Panc1 (cell line): ENCODE data around the gene BCKDHA. TPM values are rescaled to one million over a fixed set of nuclear protein-coding genes. Genes with fewer than 3 reads are reported as not detected.

Experiments
- ATAC-seq: fragments of 200-7000 bp; cut with Tn5 transposase; 2 replicates; pipeline ENCODE4 v1.9.1; 2020; ENCODE audit warnings: mild to moderate bottlenecking, moderate library complexity
- BruUV-seq: library from RNA; stranded (reverse); fragments of 400-500 nt; replicated peaks from 2 replicates; lab custom pipeline; 2021; lab: Mats Ljungman, UMichigan
- CTCF ChIA-PET: fragments of 300-600 bp; sonication (Branson Sonifier 250); formaldehyde crosslinking; loops from one replicate; lab custom pipeline; 2022; ENCODE audit warnings: antibody characterized with exemption; lab: Charles Lee
- POLR2A ChIA-PET: fragments of 300-600 bp; sonication (Branson Sonifier 250); formaldehyde crosslinking; loops from one replicate; lab custom pipeline; 2022; ENCODE audit warnings: antibody characterized with exemption; lab: Charles Lee
- DNase-seq: peaks from one replicate; pipeline ENCODE4 v3.0.0-alpha.2; 2010; ENCODE audit warnings: low read depth, low spot score
- H3K27ac ChIP-seq: 2 replicates; pipeline ENCODE4 v1.5.1; 2011; ENCODE audit warnings: mild to moderate bottlenecking, low read length, inconsistent platforms
- H3K27me3 ChIP-seq: fragments of 200-500 bp; sonication (Bioruptor generic); 2 replicates; pipeline ENCODE4 v1.6.0; 2014; ENCODE audit warnings: low read length, inconsistent platforms; ENCODE audit not compliant: control insufficient read depth, insufficient read depth
- H3K36me3 ChIP-seq: fragments of 200-500 bp; sonication (Bioruptor generic); 2 replicates; pipeline ENCODE4 v1.5.1; 2014; ENCODE audit warnings: inconsistent platforms, mild to moderate bottlenecking, low read length, moderate library complexity; ENCODE audit not compliant: control insufficient read depth, insufficient read depth
- H3K4me1 ChIP-seq: 2 replicates; pipeline ENCODE4 v1.5.1; 2011; ENCODE audit warnings: inconsistent platforms, mild to moderate bottlenecking, low read length, moderate library complexity; ENCODE audit not compliant: control insufficient read depth, insufficient read depth
- H3K4me3 ChIP-seq, 2 experiments: 2 replicates each; pipeline ENCODE4 v1.5.1; 2011 to 2012; ENCODE audit warnings: low read depth in 2 of 2, low read length in 2 of 2, mild to moderate bottlenecking in 2 of 2, inconsistent platforms in 1 of 2, moderate library complexity in 1 of 2
- H3K9me3 ChIP-seq: fragments of 200-500 bp; sonication (Bioruptor generic); 2 replicates; pipeline ENCODE4 v1.5.1; 2014; ENCODE audit warnings: low read depth, mild to moderate bottlenecking, inconsistent platforms, low read length, moderate library complexity; ENCODE audit not compliant: control insufficient read depth, insufficient read depth
- POLR2AphosphoS5 ChIP-seq: IDR thresholded peaks from 2 replicates; pipeline ENCODE4 v1.6.1; 2012; ENCODE audit warnings: mild to moderate bottlenecking, low read depth, low read length, moderate library complexity
- SIN3A ChIP-seq: IDR thresholded peaks from 2 replicates; pipeline ENCODE4 v1.6.1; 2012; ENCODE audit warnings: low read depth, mild to moderate bottlenecking, low read length, moderate library complexity, borderline replicate concordance; ENCODE audit not compliant: insufficient read depth
- TCF7L2 ChIP-seq: IDR thresholded peaks from 2 replicates; pipeline ENCODE4 v1.6.1; 2011; ENCODE audit warnings: mild to moderate bottlenecking, low read depth, low read length, inconsistent platforms
- in situ Hi-C: cut with HindIII; loops from 2 replicates; pipeline ENCODE4 v1.10.0; 2016; ENCODE audit warnings: low sequenced_read_pairs, low pct_unique_long_range_greater_than_20kb
- intact Hi-C: fragments of 100-400 bp; cut with micrococcal nuclease; formaldehyde crosslinking; loops from one replicate; pipeline ENCODE4 v1.10.0; 2022; ENCODE audit not compliant: unreplicated experiment
- total RNA-seq: library from RNA; stranded (reverse); gene quantifications from one replicate; pipeline ENCODE4 v1.2.1, GENCODE V29; 2021; ENCODE audit not compliant: unreplicated experiment
- TF ChIP-seq, protein P1 (sequence below): fragments of 450-650 bp; IDR thresholded peaks from 2 replicates; pipeline ENCODE4 v1.5.1; 2017; ENCODE audit warnings: mild to moderate bottlenecking
- TF ChIP-seq, protein P2 (sequence below), 2 experiments: IDR thresholded peaks; 2 replicates each; pipeline ENCODE4 v1.6.1; 2011 to 2012; ENCODE audit warnings: low read depth in 2 of 2, control low read depth in 1 of 2, low read length in 1 of 2, mild to moderate bottlenecking in 1 of 2, moderate library complexity in 1 of 2; ENCODE audit not compliant: insufficient read depth in 1 of 2

BCKDHA gene
- total RNA-seq, 1 experiment from 2014 or later, result 11.2 TPM

DNA sequence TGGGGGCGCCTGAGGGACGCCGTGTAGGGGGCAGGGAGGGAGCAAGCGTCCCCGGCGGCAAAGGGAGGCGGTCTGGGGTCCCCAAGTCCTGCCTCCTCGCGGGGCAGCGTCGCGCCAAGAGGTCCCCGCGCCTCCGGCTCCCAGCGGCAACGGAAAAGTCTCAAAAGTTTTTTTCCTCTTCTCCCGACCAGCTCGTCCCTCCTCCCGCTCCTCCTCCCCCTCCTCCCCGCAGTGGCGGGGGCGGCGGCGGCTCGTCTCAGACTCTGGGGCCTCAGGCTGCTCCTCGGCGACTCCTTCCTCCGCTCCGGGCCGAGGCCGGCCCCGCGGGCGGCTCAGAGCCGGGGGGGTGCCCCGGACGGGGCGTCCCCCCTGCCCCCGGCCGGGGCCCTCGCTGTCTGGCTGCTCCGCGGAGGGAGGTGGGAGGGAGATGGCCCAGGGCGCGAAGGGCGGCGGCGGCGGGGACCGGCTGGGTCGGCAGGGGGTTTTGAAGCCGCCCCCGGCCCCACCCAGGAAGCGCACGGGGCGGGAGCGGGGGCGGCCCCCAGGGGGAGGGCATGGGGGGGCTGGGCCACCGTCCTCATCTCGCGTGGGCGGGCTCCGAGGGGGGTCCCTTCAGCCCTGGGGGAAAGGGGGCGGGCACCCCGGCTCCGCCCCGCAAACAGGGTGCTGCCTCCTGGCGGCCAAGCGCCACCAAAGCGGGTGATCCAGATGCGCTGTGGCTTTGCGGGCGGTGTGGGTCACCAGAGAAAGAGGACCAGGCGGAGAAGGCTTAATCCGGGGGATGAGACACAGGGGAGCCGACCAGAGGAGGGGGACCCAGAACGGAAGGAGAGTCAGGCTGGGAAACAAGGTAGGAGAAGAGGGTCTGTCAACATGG, 43.9 kb upstream of the BCKDHA start, which contains the start of gene TGFB1:
TSS of gene TGFB1 (minus strand) at position 457 of the 877 bp plus-strand sequence. CDS start 878 bp downstream, outside the sequence.
- POLR2A ChIA-PET, result interaction anchor here (0.8 kb wide), 1 partner anchor 752 kb away, joined by 3 read pairs; no protein-coding TSS in a partner anchor
- intact Hi-C loops, result no loop called here
- BruUV-seq, result TSS peak; percentile 84

DNA sequence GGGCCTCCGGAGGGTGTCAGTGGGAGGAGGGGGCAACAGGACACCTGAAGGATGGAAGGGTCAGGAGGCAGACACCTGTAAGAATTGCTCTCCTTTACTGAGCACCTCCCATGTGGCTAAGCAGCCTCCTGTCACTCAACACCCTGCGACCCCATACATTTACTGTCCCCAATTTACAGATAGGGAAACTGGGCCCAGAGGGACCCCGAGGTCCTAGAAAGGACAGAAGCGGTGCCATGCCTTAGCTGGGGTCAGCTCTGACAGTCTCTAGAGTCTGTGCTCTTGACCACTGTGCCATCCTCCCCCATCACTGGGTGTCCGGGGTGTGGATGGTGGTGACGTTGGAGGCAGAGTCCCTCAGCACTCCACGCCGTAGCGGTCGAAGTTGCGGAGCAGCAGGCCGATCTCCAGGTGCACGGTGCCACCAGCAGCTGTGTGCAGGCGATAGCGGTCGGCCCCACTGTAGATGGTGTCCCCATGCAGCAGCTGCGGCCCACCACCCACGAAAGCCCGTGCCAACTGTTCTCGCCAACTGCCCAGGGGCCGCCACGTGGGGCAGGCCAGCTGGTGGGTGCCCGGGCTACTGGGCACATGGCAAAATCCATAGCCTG, 43.2 kb upstream of the BCKDHA start:
- H3K4me3 ChIP-seq, result peak overlapping the region; percentile 45 to 79
- CTCF ChIA-PET, result no interaction called here

More for the DNA sequence above, 43.9 kb upstream of the BCKDHA start, which contains the start of gene TGFB1:
- TF ChIP-seq SIN3A (peak; percentile 59; the same call in 1 of the 2 replicates), TCF7L2 (no peak), POLR2AphosphoS5 (peak; percentile 54)
- TF ChIP-seq, protein P1, sequence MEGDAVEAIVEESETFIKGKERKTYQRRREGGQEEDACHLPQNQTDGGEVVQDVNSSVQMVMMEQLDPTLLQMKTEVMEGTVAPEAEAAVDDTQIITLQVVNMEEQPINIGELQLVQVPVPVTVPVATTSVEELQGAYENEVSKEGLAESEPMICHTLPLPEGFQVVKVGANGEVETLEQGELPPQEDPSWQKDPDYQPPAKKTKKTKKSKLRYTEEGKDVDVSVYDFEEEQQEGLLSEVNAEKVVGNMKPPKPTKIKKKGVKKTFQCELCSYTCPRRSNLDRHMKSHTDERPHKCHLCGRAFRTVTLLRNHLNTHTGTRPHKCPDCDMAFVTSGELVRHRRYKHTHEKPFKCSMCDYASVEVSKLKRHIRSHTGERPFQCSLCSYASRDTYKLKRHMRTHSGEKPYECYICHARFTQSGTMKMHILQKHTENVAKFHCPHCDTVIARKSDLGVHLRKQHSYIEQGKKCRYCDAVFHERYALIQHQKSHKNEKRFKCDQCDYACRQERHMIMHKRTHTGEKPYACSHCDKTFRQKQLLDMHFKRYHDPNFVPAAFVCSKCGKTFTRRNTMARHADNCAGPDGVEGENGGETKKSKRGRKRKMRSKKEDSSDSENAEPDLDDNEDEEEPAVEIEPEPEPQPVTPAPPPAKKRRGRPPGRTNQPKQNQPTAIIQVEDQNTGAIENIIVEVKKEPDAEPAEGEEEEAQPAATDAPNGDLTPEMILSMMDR, result peak; percentile 90
- TF ChIP-seq, protein P2, sequence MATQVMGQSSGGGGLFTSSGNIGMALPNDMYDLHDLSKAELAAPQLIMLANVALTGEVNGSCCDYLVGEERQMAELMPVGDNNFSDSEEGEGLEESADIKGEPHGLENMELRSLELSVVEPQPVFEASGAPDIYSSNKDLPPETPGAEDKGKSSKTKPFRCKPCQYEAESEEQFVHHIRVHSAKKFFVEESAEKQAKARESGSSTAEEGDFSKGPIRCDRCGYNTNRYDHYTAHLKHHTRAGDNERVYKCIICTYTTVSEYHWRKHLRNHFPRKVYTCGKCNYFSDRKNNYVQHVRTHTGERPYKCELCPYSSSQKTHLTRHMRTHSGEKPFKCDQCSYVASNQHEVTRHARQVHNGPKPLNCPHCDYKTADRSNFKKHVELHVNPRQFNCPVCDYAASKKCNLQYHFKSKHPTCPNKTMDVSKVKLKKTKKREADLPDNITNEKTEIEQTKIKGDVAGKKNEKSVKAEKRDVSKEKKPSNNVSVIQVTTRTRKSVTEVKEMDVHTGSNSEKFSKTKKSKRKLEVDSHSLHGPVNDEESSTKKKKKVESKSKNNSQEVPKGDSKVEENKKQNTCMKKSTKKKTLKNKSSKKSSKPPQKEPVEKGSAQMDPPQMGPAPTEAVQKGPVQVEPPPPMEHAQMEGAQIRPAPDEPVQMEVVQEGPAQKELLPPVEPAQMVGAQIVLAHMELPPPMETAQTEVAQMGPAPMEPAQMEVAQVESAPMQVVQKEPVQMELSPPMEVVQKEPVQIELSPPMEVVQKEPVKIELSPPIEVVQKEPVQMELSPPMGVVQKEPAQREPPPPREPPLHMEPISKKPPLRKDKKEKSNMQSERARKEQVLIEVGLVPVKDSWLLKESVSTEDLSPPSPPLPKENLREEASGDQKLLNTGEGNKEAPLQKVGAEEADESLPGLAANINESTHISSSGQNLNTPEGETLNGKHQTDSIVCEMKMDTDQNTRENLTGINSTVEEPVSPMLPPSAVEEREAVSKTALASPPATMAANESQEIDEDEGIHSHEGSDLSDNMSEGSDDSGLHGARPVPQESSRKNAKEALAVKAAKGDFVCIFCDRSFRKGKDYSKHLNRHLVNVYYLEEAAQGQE (IDR thresholded peaks at IDR 0.05; ENCODE audit: insufficient read depth in 1 of 2, low read depth in 2 of 2, low read length in 1 of 2), result no peak
- peak within 1 kb of the TSS; percentile 75 for H3K27ac ChIP-seq
- peaks cover 5% of the 10 kb centered on the region; the same call in 1 of the 2 replicates for H3K4me1 ChIP-seq
- in situ Hi-C loops, result no loop called here
- peaks cover 6% of the 10 kb centered on the region; the same call in 1 of the 2 replicates for H3K36me3 ChIP-seq
- no peaks in the 10 kb centered on the region for H3K9me3 ChIP-seq
- CTCF ChIA-PET, result no interaction called here
- DNase-seq (no peak), ATAC-seq (peak; percentile 76)
- H3K4me3 ChIP-seq, result peak within 1 kb of the TSS; percentile 72 to 79
- no peaks in the 10 kb centered on the region for H3K27me3 ChIP-seq

More for the DNA sequence above, 43.2 kb upstream of the BCKDHA start:
- no peak for DNase-seq
- Histone ChIP-seq H3K4me1 (peaks cover 5% of the 10 kb centered on the region; the same call in 1 of the 2 replicates), H3K36me3 (peaks cover 6% of the 10 kb centered on the region; the same call in 1 of the 2 replicates), H3K27ac (no peak overlapping the region), H3K9me3 (no peaks in the 10 kb centered on the region), H3K27me3 (no peaks in the 10 kb centered on the region)
- no peak for ATAC-seq
- POLR2A ChIA-PET, result no interaction called here
- in situ Hi-C loops, result no loop called here
- intact Hi-C loops, result no loop called here
- TF ChIP-seq POLR2AphosphoS5, result no peak
- TF ChIP-seq, protein P2 (IDR thresholded peaks at IDR 0.05; ENCODE audit: insufficient read depth in 1 of 2, low read depth in 2 of 2, low read length in 1 of 2), result no peak
- no peak for TF ChIP-seq SIN3A
- TF ChIP-seq, protein P1, result no peak
- TF ChIP-seq TCF7L2, result no peak
- BruUV-seq, result no TSS peak
